Neural cell (in vitro differentiated cells): ENCODE data around the gene ATE1.

Experiments
- EP300 ChIP-seq: fragments of 450-650 bp; conservative IDR thresholded peaks from 2 replicates; pipeline ENCODE4 v1.6.1; 2014; ENCODE audit warnings: antibody characterized with exemption, mild to moderate bottlenecking, moderate library complexity; ENCODE audit not compliant: poor library complexity, severe bottlenecking
- EZH2 ChIP-seq: fragments of 200-600, 300-800 bp; shearing (Covaris generic), sonication (generic); IDR thresholded peaks from 2 replicates; pipeline ENCODE4 v1.6.1; 2014; ENCODE audit warnings: antibody characterized with exemption, low read length, borderline replicate concordance, mild to moderate bottlenecking; ENCODE audit not compliant: insufficient read depth, poor library complexity, severe bottlenecking
- MXI1 ChIP-seq: fragments of 450-650 bp; conservative IDR thresholded peaks from 2 replicates; pipeline ENCODE4 v1.6.1; 2014; ENCODE audit warnings: antibody characterized with exemption, mild to moderate bottlenecking; ENCODE audit not compliant: poor library complexity, severe bottlenecking
- TAF1 ChIP-seq: IDR thresholded peaks from 2 replicates; pipeline ENCODE4 v1.6.1; 2012; ENCODE audit warnings: low read depth
- TF ChIP-seq, protein P1 (sequence below): fragments of 450-650 bp; IDR thresholded peaks from 2 replicates; pipeline ENCODE4 v1.5.1; 2014; ENCODE audit warnings: antibody characterized with exemption, mild to moderate bottlenecking, moderate library complexity; ENCODE audit not compliant: poor library complexity, severe bottlenecking
- TF ChIP-seq, protein P2 (sequence below): IDR thresholded peaks from 2 replicates; pipeline ENCODE4 v1.6.1; 2012; ENCODE audit warnings: borderline replicate concordance

DNA sequence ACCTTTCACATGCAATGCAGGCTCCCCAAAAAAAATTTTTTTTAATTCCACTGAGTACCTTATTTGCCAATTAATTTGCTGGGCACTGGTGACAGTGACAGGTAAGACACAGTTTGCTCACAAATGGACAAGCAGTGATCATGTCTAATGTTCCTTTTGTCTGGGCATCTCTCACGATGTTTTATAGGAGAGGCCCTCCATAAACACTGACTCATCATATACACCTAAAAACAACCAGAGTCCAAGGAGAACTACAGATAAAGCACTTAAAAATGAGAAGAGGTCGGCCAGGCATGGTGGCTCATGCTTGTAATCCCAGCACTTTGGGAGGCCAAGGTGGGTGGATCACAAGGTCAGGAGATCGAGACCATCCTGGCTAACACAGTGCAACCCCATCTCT, 105.1 kb downstream of the ATE1 start:
- TF ChIP-seq, protein P1, sequence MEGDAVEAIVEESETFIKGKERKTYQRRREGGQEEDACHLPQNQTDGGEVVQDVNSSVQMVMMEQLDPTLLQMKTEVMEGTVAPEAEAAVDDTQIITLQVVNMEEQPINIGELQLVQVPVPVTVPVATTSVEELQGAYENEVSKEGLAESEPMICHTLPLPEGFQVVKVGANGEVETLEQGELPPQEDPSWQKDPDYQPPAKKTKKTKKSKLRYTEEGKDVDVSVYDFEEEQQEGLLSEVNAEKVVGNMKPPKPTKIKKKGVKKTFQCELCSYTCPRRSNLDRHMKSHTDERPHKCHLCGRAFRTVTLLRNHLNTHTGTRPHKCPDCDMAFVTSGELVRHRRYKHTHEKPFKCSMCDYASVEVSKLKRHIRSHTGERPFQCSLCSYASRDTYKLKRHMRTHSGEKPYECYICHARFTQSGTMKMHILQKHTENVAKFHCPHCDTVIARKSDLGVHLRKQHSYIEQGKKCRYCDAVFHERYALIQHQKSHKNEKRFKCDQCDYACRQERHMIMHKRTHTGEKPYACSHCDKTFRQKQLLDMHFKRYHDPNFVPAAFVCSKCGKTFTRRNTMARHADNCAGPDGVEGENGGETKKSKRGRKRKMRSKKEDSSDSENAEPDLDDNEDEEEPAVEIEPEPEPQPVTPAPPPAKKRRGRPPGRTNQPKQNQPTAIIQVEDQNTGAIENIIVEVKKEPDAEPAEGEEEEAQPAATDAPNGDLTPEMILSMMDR: no peak
- TF ChIP-seq, protein P2, sequence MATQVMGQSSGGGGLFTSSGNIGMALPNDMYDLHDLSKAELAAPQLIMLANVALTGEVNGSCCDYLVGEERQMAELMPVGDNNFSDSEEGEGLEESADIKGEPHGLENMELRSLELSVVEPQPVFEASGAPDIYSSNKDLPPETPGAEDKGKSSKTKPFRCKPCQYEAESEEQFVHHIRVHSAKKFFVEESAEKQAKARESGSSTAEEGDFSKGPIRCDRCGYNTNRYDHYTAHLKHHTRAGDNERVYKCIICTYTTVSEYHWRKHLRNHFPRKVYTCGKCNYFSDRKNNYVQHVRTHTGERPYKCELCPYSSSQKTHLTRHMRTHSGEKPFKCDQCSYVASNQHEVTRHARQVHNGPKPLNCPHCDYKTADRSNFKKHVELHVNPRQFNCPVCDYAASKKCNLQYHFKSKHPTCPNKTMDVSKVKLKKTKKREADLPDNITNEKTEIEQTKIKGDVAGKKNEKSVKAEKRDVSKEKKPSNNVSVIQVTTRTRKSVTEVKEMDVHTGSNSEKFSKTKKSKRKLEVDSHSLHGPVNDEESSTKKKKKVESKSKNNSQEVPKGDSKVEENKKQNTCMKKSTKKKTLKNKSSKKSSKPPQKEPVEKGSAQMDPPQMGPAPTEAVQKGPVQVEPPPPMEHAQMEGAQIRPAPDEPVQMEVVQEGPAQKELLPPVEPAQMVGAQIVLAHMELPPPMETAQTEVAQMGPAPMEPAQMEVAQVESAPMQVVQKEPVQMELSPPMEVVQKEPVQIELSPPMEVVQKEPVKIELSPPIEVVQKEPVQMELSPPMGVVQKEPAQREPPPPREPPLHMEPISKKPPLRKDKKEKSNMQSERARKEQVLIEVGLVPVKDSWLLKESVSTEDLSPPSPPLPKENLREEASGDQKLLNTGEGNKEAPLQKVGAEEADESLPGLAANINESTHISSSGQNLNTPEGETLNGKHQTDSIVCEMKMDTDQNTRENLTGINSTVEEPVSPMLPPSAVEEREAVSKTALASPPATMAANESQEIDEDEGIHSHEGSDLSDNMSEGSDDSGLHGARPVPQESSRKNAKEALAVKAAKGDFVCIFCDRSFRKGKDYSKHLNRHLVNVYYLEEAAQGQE: no peak
- no peak for TF ChIP-seq TAF1
- no peak for TF ChIP-seq MXI1
- TF ChIP-seq EZH2: no peak
- TF ChIP-seq EP300: no peak
